Adipocyte (in vitro differentiated cells): ENCODE data around the gene ANO4.

ENCODE experiments used
- DNase-seq: peaks from one replicate; pipeline ENCODE4 v3.0.0-alpha.2; 2015; ENCODE audit warnings: low read depth
- H3K27me3 ChIP-seq: replicated peaks from 2 replicates; pipeline ENCODE4 v1.7.0; 2013; ENCODE audit warnings: mild to moderate bottlenecking, low read length, moderate library complexity; ENCODE audit not compliant: control insufficient read depth, insufficient read depth
- H3K36me3 ChIP-seq: 2 replicates; pipeline ENCODE4 v1.7.0; 2013; ENCODE audit warnings: low read length, mild to moderate bottlenecking, moderate library complexity; ENCODE audit not compliant: control insufficient read depth, insufficient read depth, severe bottlenecking
- H3K4me1 ChIP-seq: 2 replicates; pipeline ENCODE4 v1.7.0; 2013; ENCODE audit warnings: mild to moderate bottlenecking, low read length, moderate library complexity; ENCODE audit not compliant: control insufficient read depth, insufficient read depth
- H3K4me3 ChIP-seq: 2 replicates; pipeline ENCODE4 v1.7.0; 2013; ENCODE audit warnings: mild to moderate bottlenecking, low read length, moderate library complexity
- H3K9ac ChIP-seq: 2 replicates; pipeline ENCODE4 v1.7.0; 2013; ENCODE audit warnings: mild to moderate bottlenecking, low read length, moderate library complexity
- H3K9me3 ChIP-seq: 2 replicates; pipeline ENCODE4 v1.7.0; 2013; ENCODE audit warnings: mild to moderate bottlenecking, low read length, moderate library complexity; ENCODE audit not compliant: control insufficient read depth

Gene ANO4

DNA sequence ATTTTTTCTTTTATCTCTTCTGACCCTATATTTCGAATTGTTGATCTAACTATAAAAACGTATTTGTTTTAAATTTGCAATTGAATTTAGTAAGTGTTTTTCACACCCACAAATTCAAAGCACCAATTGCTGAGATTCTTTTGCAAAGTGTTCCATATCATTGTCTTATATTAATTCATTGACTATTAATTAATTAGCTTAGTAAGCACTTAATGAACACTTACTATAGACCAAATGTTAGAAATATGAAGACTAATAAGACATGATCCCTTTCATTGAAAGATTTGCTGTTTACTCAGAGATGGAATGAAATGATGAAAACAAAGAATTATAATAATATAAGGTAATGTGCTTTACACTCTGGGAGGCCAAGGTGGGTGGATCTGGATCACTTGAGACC is 14.2 kb downstream of the ANO4 start:
- H3K9me3 ChIP-seq, result peaks cover 4% of the 10 kb centered on the region
- no peaks in the 10 kb centered on the region for H3K27me3 ChIP-seq
- no peak overlapping the region for H3K9ac ChIP-seq
- H3K4me3 ChIP-seq, result no peak overlapping the region
- no peaks in the 10 kb centered on the region for H3K36me3 ChIP-seq
- H3K4me1 ChIP-seq, result no peaks in the 10 kb centered on the region
- no peak for DNase-seq

GRCh38 chr12:100820314-100820713 is 25.7 kb downstream of the ANO4 start:
- Histone ChIP-seq H3K9ac (no peak overlapping the region), H3K27me3 (no peaks in the 10 kb centered on the region), H3K4me1 (peaks cover 11% of the 10 kb centered on the region), H3K4me3 (no peak overlapping the region), H3K9me3 (peaks cover 6% of the 10 kb centered on the region), H3K36me3 (no peaks in the 10 kb centered on the region)
- no peak for DNase-seq

DNA sequence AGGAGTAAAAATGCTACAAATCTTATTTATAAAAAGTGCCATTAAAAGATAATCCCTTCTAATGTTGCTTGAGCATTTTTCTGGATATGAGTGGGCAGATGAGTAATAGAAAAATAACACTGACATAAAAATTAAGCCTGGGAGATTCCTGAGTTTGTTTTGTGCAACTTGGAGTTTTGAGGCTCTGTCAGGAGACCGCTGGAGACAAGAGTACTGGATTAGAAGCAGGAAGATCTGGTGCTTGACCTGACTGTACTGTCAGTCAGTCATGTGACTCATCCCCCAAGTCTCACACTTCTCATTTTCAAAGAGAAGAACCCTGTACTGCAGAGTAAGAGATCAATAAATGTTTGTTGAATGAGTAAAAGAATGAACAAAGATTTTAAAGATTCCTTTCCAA is 29.4 kb downstream of the ANO4 start:
- Histone ChIP-seq H3K4me3 (no peak overlapping the region), H3K9me3 (no peaks in the 10 kb centered on the region), H3K27me3 (no peaks in the 10 kb centered on the region), H3K36me3 (no peaks in the 10 kb centered on the region), H3K4me1 (peaks cover 11% of the 10 kb centered on the region), H3K9ac (no peak overlapping the region)
- DNase-seq, result no peak

GRCh38 chr12:100824476-100824875 is 29.9 kb downstream of the ANO4 start:
- H3K36me3 ChIP-seq, result no peaks in the 10 kb centered on the region
- no peaks in the 10 kb centered on the region for H3K27me3 ChIP-seq
- no peak overlapping the region for H3K9ac ChIP-seq
- H3K4me1 ChIP-seq, result peaks cover 11% of the 10 kb centered on the region
- no peak for DNase-seq
- H3K4me3 ChIP-seq, result no peak overlapping the region
- no peaks in the 10 kb centered on the region for H3K9me3 ChIP-seq

DNA sequence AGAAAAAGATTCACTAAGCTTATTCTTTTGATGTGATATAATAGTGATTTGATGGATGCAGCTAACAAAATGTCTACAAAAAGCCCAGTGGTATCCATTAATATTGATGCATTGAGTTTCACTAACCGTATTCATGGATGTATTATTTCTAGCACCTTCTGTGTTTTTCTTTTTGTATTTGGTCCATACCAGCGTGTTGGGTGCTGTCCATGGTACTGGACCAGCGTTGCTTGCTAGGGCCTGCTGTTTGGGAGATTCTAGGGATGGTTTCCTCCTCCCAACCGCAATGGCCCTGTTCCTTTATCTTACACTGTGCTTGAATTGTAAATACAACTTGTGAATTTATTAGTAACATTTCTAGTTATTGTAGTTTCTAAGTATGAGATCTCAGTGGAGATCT is 31.7 kb downstream of the ANO4 start:
- H3K9me3 ChIP-seq, result no peaks in the 10 kb centered on the region
- no peak overlapping the region for H3K4me3 ChIP-seq
- DNase-seq, result peak; percentile 74
- H3K9ac ChIP-seq, result no peak overlapping the region
- no peaks in the 10 kb centered on the region for H3K27me3 ChIP-seq
- H3K36me3 ChIP-seq, result no peaks in the 10 kb centered on the region
- H3K4me1 ChIP-seq, result peaks cover 7% of the 10 kb centered on the region

DNA sequence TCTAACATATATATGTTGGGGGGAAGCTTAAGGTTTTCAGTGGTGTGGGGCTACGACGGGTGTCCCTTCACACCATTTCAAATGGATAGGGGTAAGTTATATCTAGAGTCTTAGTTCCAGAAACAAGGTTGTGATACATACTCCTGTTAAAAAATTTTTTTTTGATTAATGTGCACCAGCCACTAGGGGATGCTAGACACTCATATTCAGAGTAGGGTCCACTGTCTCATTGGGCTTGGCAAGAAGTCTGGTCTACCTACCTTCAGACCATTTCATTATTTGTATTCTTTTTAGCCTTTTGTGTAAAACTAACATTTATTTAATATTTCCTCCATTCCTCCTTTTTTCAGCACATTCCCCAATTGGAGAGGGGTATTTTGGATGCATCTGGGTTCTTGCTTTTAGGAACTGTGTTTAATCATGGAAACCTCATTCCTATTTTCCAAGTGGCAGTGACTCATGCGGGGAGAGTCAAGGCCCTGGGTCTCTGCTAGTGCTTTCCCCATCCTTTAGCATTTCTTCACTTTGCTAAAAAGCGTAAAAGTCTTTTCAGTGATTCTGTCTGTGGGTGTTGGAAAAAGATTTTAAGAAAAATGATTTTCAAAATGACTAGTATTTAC is 33.4 kb downstream of the ANO4 start:
- H3K4me1 ChIP-seq, result peaks cover 7% of the 10 kb centered on the region
- no peaks in the 10 kb centered on the region for H3K27me3 ChIP-seq
- no peak overlapping the region for H3K4me3 ChIP-seq
- no peaks in the 10 kb centered on the region for H3K9me3 ChIP-seq
- peak; percentile 74 for DNase-seq
- no peak overlapping the region for H3K9ac ChIP-seq
- no peaks in the 10 kb centered on the region for H3K36me3 ChIP-seq

GRCh38 chr12:100830003-100830795 is 35.6 kb downstream of the ANO4 start:
- H3K4me3 ChIP-seq, result no peak overlapping the region
- no peaks in the 10 kb centered on the region for H3K27me3 ChIP-seq
- H3K4me1 ChIP-seq, result no peaks in the 10 kb centered on the region
- no peak overlapping the region for H3K9ac ChIP-seq
- H3K9me3 ChIP-seq, result no peaks in the 10 kb centered on the region
- H3K36me3 ChIP-seq, result no peaks in the 10 kb centered on the region
- DNase-seq, result no peak

- Histone ChIP-seq H3K4me1 (no peaks in the 10 kb centered on the region), H3K9ac (no peak overlapping the region), H3K4me3 (no peak overlapping the region), H3K36me3 (no peaks in the 10 kb centered on the region), H3K27me3 (no peaks in the 10 kb centered on the region), H3K9me3 (no peaks in the 10 kb centered on the region)
- no peak for DNase-seq
These were observed 38.7 kb downstream of the ANO4 start for GRCh38 chr12:100833282-100833681.

- no peak overlapping the region for H3K9ac ChIP-seq
- no peaks in the 10 kb centered on the region for H3K27me3 ChIP-seq
- H3K36me3 ChIP-seq, result no peaks in the 10 kb centered on the region
- no peaks in the 10 kb centered on the region for H3K9me3 ChIP-seq
- no peak for DNase-seq
- no peak overlapping the region for H3K4me3 ChIP-seq
- H3K4me1 ChIP-seq, result no peaks in the 10 kb centered on the region
These were observed 46.2 kb downstream of the ANO4 start for GRCh38 chr12:100840748-100841147.

DNA sequence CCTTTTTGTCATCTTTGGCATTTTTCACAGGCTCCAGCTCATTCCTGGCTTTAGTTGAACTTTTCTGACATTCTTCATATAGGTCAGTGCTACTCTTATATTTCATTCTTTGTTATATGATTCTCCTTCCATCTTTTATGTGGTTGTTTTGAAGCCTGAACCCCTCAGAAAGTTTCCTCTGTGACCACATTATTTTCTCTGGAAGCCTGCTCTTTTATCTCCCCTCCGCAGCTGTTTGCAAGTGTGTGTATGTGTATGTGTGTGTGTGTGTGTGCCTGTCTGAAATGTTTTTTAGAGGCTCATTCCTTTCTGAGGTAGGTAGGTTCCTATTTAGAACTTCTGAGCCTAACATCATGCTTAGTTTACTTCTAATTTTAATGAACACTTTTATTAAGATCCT is 47.6 kb downstream of the ANO4 start:
- DNase-seq, result peak; percentile 18
- H3K4me1 ChIP-seq, result no peaks in the 10 kb centered on the region
- no peaks in the 10 kb centered on the region for H3K9me3 ChIP-seq

GRCh38 chr12:100843061-100843460 is 48.5 kb downstream of the ANO4 start:
- no peaks in the 10 kb centered on the region for H3K27me3 ChIP-seq
- H3K4me3 ChIP-seq, result no peak overlapping the region
- no peaks in the 10 kb centered on the region for H3K4me1 ChIP-seq
- H3K36me3 ChIP-seq, result no peaks in the 10 kb centered on the region
- no peaks in the 10 kb centered on the region for H3K9me3 ChIP-seq
- DNase-seq, result no peak
- H3K9ac ChIP-seq, result no peak overlapping the region

More for the DNA sequence above, 47.6 kb downstream of the ANO4 start:
- Histone ChIP-seq H3K36me3 (no peaks in the 10 kb centered on the region), H3K27me3 (no peaks in the 10 kb centered on the region), H3K9ac (no peak overlapping the region), H3K4me3 (no peak overlapping the region)
